Mesothelial cell of epicardium (in vitro differentiated cells): Measurements from ENCODE around the gene WWP2. TPM values are rescaled to one million over a fixed set of nuclear protein-coding genes. Genes with fewer than 3 reads are reported as not detected.

Experiments used
- DNase-seq, 2 experiments: peaks; one replicate each; pipeline ENCODE4 v3.0.0; 2021; ENCODE audit warnings: low spot score in 2 of 2; ENCODE audit not compliant: unreplicated experiment in 2 of 2
- H3K27ac Mint-ChIP-seq: 2 replicates; pipeline ENCODE4 v1.8.0; 2021; ENCODE audit warnings: mixed read lengths
- H3K27me3 Mint-ChIP-seq: 2 replicates; pipeline ENCODE4 v1.8.0; 2021; ENCODE audit warnings: low read depth, mixed read lengths
- H3K36me3 Mint-ChIP-seq: 2 replicates; pipeline ENCODE4 v1.8.0; 2021; ENCODE audit warnings: mixed read lengths
- H3K4me1 Mint-ChIP-seq: 2 replicates; pipeline ENCODE4 v1.8.0; 2021; ENCODE audit warnings: mixed read lengths
- H3K4me3 Mint-ChIP-seq: 2 replicates; pipeline ENCODE4 v1.8.0; 2021; ENCODE audit warnings: mild to moderate bottlenecking, moderate library complexity, mixed read lengths
- H3K9me3 Mint-ChIP-seq: 2 replicates; pipeline ENCODE4 v1.8.0; 2021; ENCODE audit warnings: mixed read lengths
- CTCF ChIP-seq: fragments of 200-600 bp; sonication (generic); IDR thresholded peaks from one replicate; pipeline ENCODE4 v1.5.0; 2021; ENCODE audit warnings: antibody characterized with exemption; ENCODE audit not compliant: unreplicated experiment
- total RNA-seq: library from RNA; stranded (reverse); gene quantifications from 3 replicates; pipeline ENCODE4 v1.2.1, GENCODE V29; 2021

WWP2 gene
- total RNA-seq, 1 donor from 2014 or later: 39.6 TPM

GRCh38 chr16:69834807-69835466 is 72.8 kb downstream of the WWP2 start:
- no peak for TF ChIP-seq CTCF
- no peaks in the 10 kb centered on the region for H3K9me3 Mint-ChIP-seq
- H3K27ac Mint-ChIP-seq: no peak overlapping the region
- no peaks in the 10 kb centered on the region for H3K36me3 Mint-ChIP-seq
- H3K4me3 Mint-ChIP-seq: no peak overlapping the region
- peaks cover 4% of the 10 kb centered on the region for H3K4me1 Mint-ChIP-seq
- no peak for DNase-seq
- H3K27me3 Mint-ChIP-seq: no peaks in the 10 kb centered on the region

- Mint-ChIP-seq H3K9me3 (no peaks in the 10 kb centered on the region), H3K36me3 (peaks cover 9% of the 10 kb centered on the region), H3K27me3 (no peaks in the 10 kb centered on the region), H3K27ac (no peak overlapping the region), H3K4me1 (peaks cover 4% of the 10 kb centered on the region), H3K4me3 (no peak overlapping the region)
- no peak for TF ChIP-seq CTCF
- no peak for DNase-seq
Measured at GRCh38 chr16:69836257-69836656, 74.1 kb downstream of the WWP2 start.

GRCh38 chr16:69837380-69837779 is 75.2 kb downstream of the WWP2 start:
- Mint-ChIP-seq H3K4me1 (peaks cover 4% of the 10 kb centered on the region), H3K27ac (no peak overlapping the region), H3K4me3 (no peak overlapping the region), H3K36me3 (peaks cover 10% of the 10 kb centered on the region), H3K27me3 (no peaks in the 10 kb centered on the region), H3K9me3 (no peaks in the 10 kb centered on the region)
- DNase-seq: no peak
- no peak for TF ChIP-seq CTCF

GRCh38 chr16:69838489-69838888 is 76.4 kb downstream of the WWP2 start:
- Mint-ChIP-seq H3K27ac (no peak overlapping the region), H3K4me1 (no peaks in the 10 kb centered on the region), H3K27me3 (no peaks in the 10 kb centered on the region), H3K4me3 (no peak overlapping the region), H3K9me3 (no peaks in the 10 kb centered on the region), H3K36me3 (peaks cover 10% of the 10 kb centered on the region)
- no peak for TF ChIP-seq CTCF
- DNase-seq: no peak

GRCh38 chr16:69839240-69839688 is 77.1 kb downstream of the WWP2 start:
- H3K27me3 Mint-ChIP-seq: no peaks in the 10 kb centered on the region
- H3K27ac Mint-ChIP-seq: no peak overlapping the region
- H3K9me3 Mint-ChIP-seq: no peaks in the 10 kb centered on the region
- H3K4me3 Mint-ChIP-seq: no peak overlapping the region
- no peak for DNase-seq
- peaks cover 10% of the 10 kb centered on the region for H3K36me3 Mint-ChIP-seq
- no peak for TF ChIP-seq CTCF
- H3K4me1 Mint-ChIP-seq: no peaks in the 10 kb centered on the region
